GM18868 (cell line): ENCODE results near the gene KRI1.
"Not testable (repeated sequence)": the region's sequence is repeated elsewhere in the genome, so short reads cannot be mapped to it uniquely, and the experiment has no call there.

Experiments
- ATAC-seq: cut with Tn5 transposase; IDR thresholded peaks from one replicate; pipeline ENCODE4 v1.9.1; 2021; ENCODE audit warnings: mild to moderate bottlenecking, moderate library complexity; ENCODE audit not compliant: unreplicated experiment

Gene KRI1

GRCh38 chr19:10575011-10575716 is 9.4 kb upstream of the KRI1 start:
- no peak for ATAC-seq

GRCh38 chr19:10574462-10574861 is 8.7 kb upstream of the KRI1 start:
- ATAC-seq = no peak

- ATAC-seq = not testable (repeated sequence)
Observed at GRCh38 chr19:10573793-10574192, 8.0 kb upstream of the KRI1 start.

GRCh38 chr19:10568826-10569651 is 3.2 kb upstream of the KRI1 start, which contains the start of gene CDKN2D:
CDKN2D (minus strand) TSS chr19:10568979; CDS start chr19:10568653, 326 bp downstream.
- peak; percentile 71 for ATAC-seq

GRCh38 chr19:10568062-10568825 is 2.4 kb upstream of the KRI1 start:
- ATAC-seq = peak; percentile 2

GRCh38 chr19:10567656-10568055 is 1.8 kb upstream of the KRI1 start:
- no peak for ATAC-seq

- ATAC-seq = no peak
Observed at GRCh38 chr19:10566658-10567410, 1.0 kb upstream of the KRI1 start.

- ATAC-seq = no peak
Observed at GRCh38 chr19:10566408-10566657, 523 bp upstream of the KRI1 start.

GRCh38 chr19:10565028-10565566 is 713 bp downstream of the KRI1 start:
- no peak for ATAC-seq

- no peak for ATAC-seq
Observed at GRCh38 chr19:10562609-10563008, 3.2 kb downstream of the KRI1 start.

GRCh38 chr19:10560154-10560553 is 5.7 kb downstream of the KRI1 start:
- ATAC-seq = no peak

GRCh38 chr19:10557603-10558197 is 8.1 kb downstream of the KRI1 start:
- no peak for ATAC-seq

GRCh38 chr19:10555610-10555973 is 10.2 kb downstream of the KRI1 start:
- ATAC-seq = no peak

- ATAC-seq = no peak
Observed at GRCh38 chr19:10554760-10555609, 10.8 kb downstream of the KRI1 start.

GRCh38 chr19:10553943-10554381 is 11.8 kb downstream of the KRI1 start:
- ATAC-seq = no peak

- no peak for ATAC-seq
Observed at GRCh38 chr19:10553087-10553667, 12.6 kb downstream of the KRI1 start.

- ATAC-seq = no peak
Observed at GRCh38 chr19:10552510-10553053, 13.2 kb downstream of the KRI1 start.

GRCh38 chr19:10551698-10552301 is 14.0 kb downstream of the KRI1 start:
- no peak for ATAC-seq
